Fibroblast of villous mesenchyme (primary cell): ENCODE measurements around the gene KRT36. TPM values are rescaled to one million over a fixed set of nuclear protein-coding genes. Genes with fewer than 3 reads are reported as not detected.

Source experiments
- DNase-seq: peaks from one replicate; pipeline ENCODE4 v3.0.0-alpha.2; 2010; ENCODE audit warnings: low read depth
- H3K4me3 ChIP-seq: 2 replicates; pipeline ENCODE4 v1.5.1; 2011; ENCODE audit warnings: low read depth, mild to moderate bottlenecking, low read length
- CTCF ChIP-seq: IDR thresholded peaks from 2 replicates; pipeline ENCODE4 v1.5.1; 2012; ENCODE audit warnings: low read depth, mild to moderate bottlenecking, low read length; ENCODE audit not compliant: insufficient read depth
- total RNA-seq: library from RNA; depleted of rRNA; stranded (reverse); fragments of >200 nt; gene quantifications from 2 replicates; pipeline ENCODE4 v1.2.3, GENCODE V29; 2012

Gene KRT36
- total RNA-seq, 1 donor: under 0.01 TPM

GRCh38 chr17:41464682-41465081 lies 25.0 kb downstream of the KRT36 start:
- no peak for TF ChIP-seq CTCF
- DNase-seq: peak; percentile 89
- no peak overlapping the region for H3K4me3 ChIP-seq

- DNase-seq: no peak
- no peak overlapping the region for H3K4me3 ChIP-seq
- no peak for TF ChIP-seq CTCF
These were observed 25.5 kb downstream of the KRT36 start for GRCh38 chr17:41464173-41464572.

GRCh38 chr17:41463746-41464145 lies 26.0 kb downstream of the KRT36 start:
- no peak for DNase-seq
- no peak overlapping the region for H3K4me3 ChIP-seq
- TF ChIP-seq CTCF: no peak

- H3K4me3 ChIP-seq: no peak overlapping the region
- no peak for TF ChIP-seq CTCF
These were observed 27.0 kb downstream of the KRT36 start for GRCh38 chr17:41462705-41463104.

GRCh38 chr17:41457676-41458075 lies 32.0 kb downstream of the KRT36 start:
- DNase-seq: no peak
- no peak overlapping the region for H3K4me3 ChIP-seq
- TF ChIP-seq CTCF: no peak

More at GRCh38 chr17:41462705-41463104, 27.0 kb downstream of the KRT36 start:
- no peak for DNase-seq

GRCh38 chr17:41456204-41456603 lies 33.5 kb downstream of the KRT36 start:
- no peak for DNase-seq
- no peak overlapping the region for H3K4me3 ChIP-seq
- peak; percentile 19 for TF ChIP-seq CTCF

GRCh38 chr17:41455236-41455635 lies 34.5 kb downstream of the KRT36 start:
- DNase-seq: no peak
- no peak for TF ChIP-seq CTCF

More at GRCh38 chr17:41455236-41455635, 34.5 kb downstream of the KRT36 start:
- H3K4me3 ChIP-seq: no peak overlapping the region
